HG02938 (cell line): ENCODE data around the gene CARD18.
"Not testable (repeated sequence)": the region's sequence is repeated elsewhere in the genome, so short reads cannot be mapped to it uniquely, and the experiment has no call there.

ENCODE experiments used
- ATAC-seq: cut with Tn5 transposase; IDR thresholded peaks from one replicate; pipeline ENCODE4 v1.9.1; 2021; ENCODE audit warnings: mild to moderate bottlenecking, moderate library complexity; ENCODE audit not compliant: unreplicated experiment

Gene CARD18

GRCh38 chr11:105135883-105136282, 3.7 kb downstream of the CARD18 start:
- ATAC-seq, result no peak

- ATAC-seq, result no peak
Observed at GRCh38 chr11:105132716-105133511, 6.7 kb downstream of the CARD18 start.

DNA sequence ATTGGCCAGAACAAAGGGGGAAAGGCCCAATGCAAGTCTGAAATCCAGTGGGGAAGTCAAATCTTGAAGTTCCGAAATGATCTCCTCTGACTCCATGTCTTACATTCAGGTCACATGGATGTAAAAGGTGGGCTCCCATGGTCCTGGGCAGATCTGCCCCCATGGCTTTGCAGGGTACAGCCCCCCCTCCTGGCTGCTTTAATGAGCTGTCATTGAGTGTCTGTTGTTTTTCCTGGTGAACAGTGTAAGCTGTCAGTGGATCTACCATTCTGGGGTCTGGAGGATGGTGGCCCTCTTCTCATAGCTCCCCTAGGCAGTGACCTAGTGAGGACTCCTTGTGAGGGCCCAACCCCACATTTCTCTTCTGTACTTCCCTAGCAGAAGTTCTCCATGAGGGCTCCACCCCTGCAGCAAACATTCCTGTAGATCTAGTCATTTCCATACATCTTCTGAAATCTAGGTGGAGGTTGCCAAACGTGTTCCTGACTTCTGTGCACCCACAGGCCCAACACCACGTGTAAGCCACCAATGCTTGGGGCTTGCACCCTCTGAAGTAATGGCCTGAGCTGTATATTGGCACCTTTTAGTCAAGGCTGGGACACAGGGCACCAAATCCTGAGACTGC, 9.3 kb downstream of the CARD18 start:
- ATAC-seq, result no peak

GRCh38 chr11:105124756-105125155, 14.8 kb downstream of the CARD18 start:
- ATAC-seq, result no peak

- ATAC-seq, result no peak
Observed at GRCh38 chr11:105111145-105111944, 28.2 kb downstream of the CARD18 start.

GRCh38 chr11:105110688-105111030, 28.9 kb downstream of the CARD18 start:
- no peak for ATAC-seq

DNA sequence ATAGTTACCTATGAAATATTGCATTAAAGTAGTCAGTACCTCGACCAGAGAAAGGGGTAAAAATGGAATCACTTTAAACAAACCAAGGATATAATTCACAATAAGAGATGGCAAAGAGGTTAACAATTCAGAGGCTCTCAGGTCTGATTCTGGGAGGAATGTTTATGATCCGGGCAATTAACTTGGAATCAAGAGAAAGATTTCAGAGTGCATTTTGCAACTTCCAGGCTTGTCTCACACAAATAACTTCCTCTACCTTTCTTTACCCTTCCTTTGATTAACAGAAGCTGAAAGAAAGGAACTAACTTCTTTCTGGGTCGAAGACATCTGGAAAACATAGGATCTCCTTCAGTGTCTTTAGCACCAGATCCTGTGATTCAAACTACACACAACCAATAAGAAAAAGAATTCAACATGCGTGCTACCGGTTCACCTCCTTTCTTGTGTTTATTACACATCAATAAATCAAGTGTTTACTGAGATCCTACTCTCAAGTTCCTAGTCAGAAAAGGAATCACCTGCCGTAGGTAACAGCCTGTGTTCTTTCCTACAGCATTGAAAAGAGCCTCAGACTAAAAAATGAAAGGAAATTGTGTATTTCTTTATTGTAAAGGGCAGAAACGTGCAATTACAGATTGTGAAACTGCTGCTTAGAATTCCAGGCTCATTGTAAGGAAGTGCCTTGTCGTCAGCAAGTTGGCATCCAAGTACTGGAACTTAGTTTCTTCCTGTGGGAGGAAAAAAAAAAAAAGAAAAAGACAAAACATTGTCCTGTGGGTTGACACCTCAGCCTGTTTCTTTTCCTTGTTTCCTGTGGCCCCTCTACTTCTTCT, 29.5 kb downstream of the CARD18 start:
- no peak for ATAC-seq

DNA sequence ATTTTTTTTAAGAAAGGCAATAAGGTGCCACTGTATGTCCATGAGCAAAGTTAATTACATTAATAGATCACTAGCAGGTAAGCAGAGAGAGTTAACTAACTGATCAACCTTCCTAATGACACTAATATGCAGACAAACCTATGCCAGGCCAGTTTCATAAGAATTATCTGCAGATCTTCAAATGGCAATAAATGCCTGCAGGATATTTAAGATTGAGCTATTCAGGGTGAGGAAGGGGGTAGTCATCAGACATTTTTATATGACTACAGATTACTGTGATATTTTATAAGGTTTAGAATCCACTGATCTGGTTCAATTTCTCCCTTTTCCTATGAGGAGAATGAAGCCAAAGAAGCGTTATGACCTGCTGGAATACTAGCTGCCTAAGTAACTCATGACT, 30.2 kb downstream of the CARD18 start:
- no peak for ATAC-seq

DNA sequence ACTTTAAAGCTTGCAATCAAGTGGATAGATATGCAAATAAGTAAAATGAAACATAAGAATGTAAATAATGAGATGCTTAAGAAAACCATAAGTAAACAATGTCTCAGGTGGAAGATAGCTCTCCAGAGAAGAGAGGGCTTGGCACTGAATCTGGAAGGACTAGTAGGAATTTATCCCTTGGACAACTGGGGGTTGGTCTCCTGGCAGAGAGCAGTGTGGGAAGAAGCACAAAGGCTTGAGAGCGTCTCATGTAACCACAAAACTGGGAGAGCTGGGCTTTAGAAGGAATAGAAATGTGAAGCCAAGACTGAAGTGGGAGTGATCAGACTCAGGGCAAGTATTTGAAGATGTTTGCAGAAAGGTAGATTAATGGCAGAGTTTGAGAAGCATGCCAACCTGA, 31.3 kb downstream of the CARD18 start:
- no peak for ATAC-seq

DNA sequence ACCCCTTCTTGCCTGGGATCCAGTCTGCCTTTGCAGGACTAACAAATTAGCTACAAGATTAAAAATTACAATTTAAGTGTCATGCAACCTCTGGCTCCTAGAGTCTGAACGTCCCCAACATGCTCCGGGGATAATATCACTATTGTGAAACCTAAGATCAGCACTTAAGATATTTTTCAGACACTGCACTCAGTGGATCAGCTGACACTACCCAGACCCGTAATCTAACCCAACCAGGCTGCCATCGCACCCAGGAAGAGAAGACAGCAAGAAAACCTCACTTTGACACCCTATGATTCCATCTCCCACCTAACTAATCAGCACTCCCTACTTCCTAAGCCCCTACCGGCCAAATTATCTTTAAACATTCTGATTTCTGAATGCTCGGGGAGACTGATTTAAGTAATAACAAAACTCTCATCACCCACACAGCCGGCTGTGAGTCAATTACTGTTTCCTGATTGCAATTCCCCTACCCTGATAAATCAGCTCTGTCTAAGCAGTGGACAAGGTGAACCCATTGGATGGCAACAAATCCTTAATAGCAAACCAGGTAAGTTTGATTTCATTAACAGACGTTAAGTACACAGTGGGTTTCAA, 32.2 kb downstream of the CARD18 start:
- not testable (repeated sequence) for ATAC-seq

- ATAC-seq, result no peak
Observed at GRCh38 chr11:105106140-105106539, 33.4 kb downstream of the CARD18 start.

DNA sequence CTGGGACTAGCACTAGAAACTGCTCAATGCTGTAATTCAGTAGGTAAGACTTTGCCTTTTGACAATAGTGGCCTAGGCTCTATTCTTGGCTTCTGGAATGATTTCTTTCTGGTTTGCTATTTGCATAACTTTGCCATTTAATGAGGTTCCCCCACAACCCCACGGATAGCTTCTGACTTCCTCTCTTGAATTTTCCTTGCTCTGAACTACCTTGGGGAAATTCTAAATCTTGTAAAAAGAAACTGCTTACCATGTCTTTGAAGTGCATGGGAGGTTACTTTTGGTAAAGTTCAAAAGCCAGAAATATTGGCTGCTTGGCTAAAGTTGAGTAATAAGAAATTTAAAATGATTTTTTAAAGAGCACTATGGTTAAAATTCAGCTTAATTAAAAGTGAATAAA, 35.3 kb downstream of the CARD18 start:
- ATAC-seq, result no peak

GRCh38 chr11:105103336-105103735, 36.2 kb downstream of the CARD18 start:
- ATAC-seq, result no peak

- ATAC-seq, result not testable (repeated sequence)
Observed at GRCh38 chr11:105102079-105102581, 37.4 kb downstream of the CARD18 start.

DNA sequence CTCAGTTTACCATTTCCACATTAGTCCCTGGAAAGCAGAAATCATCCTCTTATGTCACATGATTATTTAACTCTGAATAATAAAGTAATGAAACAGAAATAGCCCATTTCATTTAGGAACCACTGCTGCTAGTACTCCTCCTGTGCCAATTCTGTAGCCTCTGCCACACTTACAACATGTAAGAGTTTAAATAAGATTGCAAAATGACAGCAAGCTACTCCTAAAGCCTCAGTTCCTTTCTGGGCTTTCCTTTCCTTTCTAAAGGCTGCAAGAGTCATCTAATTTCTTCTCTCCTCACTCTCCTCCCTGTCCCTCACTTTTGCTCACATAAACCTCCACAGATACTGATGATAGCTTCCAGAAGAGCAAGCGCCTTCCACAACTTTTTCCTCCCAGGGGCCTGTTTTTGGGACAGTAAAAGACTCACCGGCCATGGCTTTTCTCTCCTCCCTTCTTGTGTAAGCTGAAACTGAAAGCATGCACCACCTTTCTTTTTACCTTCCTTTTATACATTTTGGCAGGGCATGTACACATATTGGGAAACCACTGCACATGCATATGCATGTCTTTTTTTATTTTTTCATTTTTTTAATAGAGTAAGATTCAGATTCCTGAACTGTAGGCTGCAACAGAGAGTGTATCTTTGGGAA, 38.5 kb downstream of the CARD18 start:
- no peak for ATAC-seq

DNA sequence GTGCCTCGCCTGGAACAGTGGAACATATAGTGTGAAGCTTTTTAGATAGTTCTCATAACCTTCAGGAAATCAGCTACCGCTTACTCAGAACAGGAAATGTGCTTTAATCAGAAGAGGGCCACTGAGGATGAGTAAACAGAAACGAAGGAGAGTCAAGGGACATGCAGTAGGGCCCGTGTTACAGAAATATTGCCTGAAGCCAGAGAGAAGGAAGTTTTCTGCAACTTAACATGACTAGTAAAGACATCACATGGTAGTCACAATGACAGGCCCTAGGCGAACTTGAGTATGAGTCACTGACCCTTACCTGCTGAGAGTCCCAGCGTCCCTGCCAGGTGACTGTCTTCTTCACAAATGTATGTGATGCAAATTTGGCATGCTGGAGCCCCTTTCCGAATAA, 39.4 kb downstream of the CARD18 start:
- no peak for ATAC-seq

- not testable (repeated sequence) for ATAC-seq
Observed at GRCh38 chr11:105099594-105099993, 40.0 kb downstream of the CARD18 start.

GRCh38 chr11:105092256-105093239, 47.0 kb downstream of the CARD18 start:
- ATAC-seq, result no peak
